K562 (cell line): ENCODE results near the gene SDR42E2. TPM values are rescaled to one million over a fixed set of nuclear protein-coding genes. Genes with fewer than 3 reads are reported as not detected.

Experiments
- CREB3L1 ChIP-seq: fragments of 450-650 bp; IDR thresholded peaks from 2 replicates; pipeline ENCODE4 v1.6.1; 2014; ENCODE audit warnings: low read depth, mild to moderate bottlenecking, moderate library complexity, borderline replicate concordance
- HBP1 ChIP-seq: fragments of 450-650 bp; formaldehyde crosslinking; IDR thresholded peaks from 2 replicates; pipeline ENCODE4 v1.4.0; 2022; ENCODE audit warnings: missing genetic modification characterization
- HCFC1 ChIP-seq: IDR thresholded peaks from 2 replicates; pipeline ENCODE4 v1.6.1; 2012; ENCODE audit warnings: low read depth, low read length, improper control_type of control experiment
- ILK ChIP-seq: fragments of 450-650 bp; IDR thresholded peaks from 2 replicates; pipeline ENCODE4 v1.6.1; 2016; ENCODE audit warnings: missing genetic modification characterization, low read depth, mild to moderate bottlenecking, missing compliant biosample characterization, moderate library complexity, borderline replicate concordance
- MAFK ChIP-seq: IDR thresholded peaks from 2 replicates; pipeline ENCODE4 v1.6.1; 2011; ENCODE audit warnings: low read length, improper control_type of control experiment
- MNT ChIP-seq, 2 experiments: fragments of 450-650 bp; conservative IDR thresholded peaks; 2 replicates each; pipeline ENCODE4 v1.6.1; 2017; ENCODE audit warnings: mild to moderate bottlenecking in 2 of 2, moderate library complexity in 2 of 2
- MYC ChIP-seq, 2 experiments: fragments of 250-450 bp in 1 of 2; sonication (Bioruptor Pico) in 1 of 2; IDR thresholded peaks; 2 replicates each; pipeline versions ENCODE4 v1.5.1 to v1.6.1; 2012 to 2021; ENCODE audit warnings: low read depth in 2 of 2, borderline replicate concordance in 1 of 2, improper control_type of control experiment in 1 of 2, low read length in 1 of 2, mild to moderate bottlenecking in 1 of 2, moderate library complexity in 1 of 2
- REST ChIP-seq, 2 experiments: fragments of 450-650 bp; formaldehyde crosslinking in 1 of 2; IDR thresholded peaks; 2 replicates each; pipeline versions ENCODE4 v1.4.0 to v1.6.1; 2014 to 2020; ENCODE audit warnings: mild to moderate bottlenecking in 2 of 2, borderline replicate concordance in 1 of 2, low read depth in 1 of 2
- WHSC1 ChIP-seq: IDR thresholded peaks from one replicate; pipeline ENCODE4 v1.6.1; 2012; ENCODE audit warnings: low read length, control low read depth, inconsistent platforms
- ZNF274 ChIP-seq: IDR thresholded peaks from 2 replicates; pipeline ENCODE4 v1.6.1; 2011; ENCODE audit warnings: low read depth, mild to moderate bottlenecking, low read length, moderate library complexity, borderline replicate concordance
- ZNF282 ChIP-seq: sonication (generic); formaldehyde crosslinking; IDR thresholded peaks from 2 replicates; pipeline ENCODE4 v1.8.1; 2023; ENCODE audit warnings: missing genetic modification reagents
- ZNF764 ChIP-seq: fragments of 250-450 bp; sonication (Bioruptor Pico); IDR thresholded peaks from 2 replicates; pipeline ENCODE4 v1.4.0; 2020; ENCODE audit warnings: low read depth, mild to moderate bottlenecking, moderate library complexity
- polyA plus RNA-seq, 8 experiments: library from polyadenylated mRNA; depleted of rRNA in 4 of 8; stranded (reverse) in 5 of 8; unstranded in 3 of 8; fragments of >200 nt; fragmentation: Nextera tagmentation in 2 of 8; fragmentation: Illumina TruSeq in 1 of 8; extraction: Ambion mirVana in 2 of 8; extraction: Trizol in 1 of 8; gene quantifications; 2 replicates each; pipeline versions ENCODE4 v1.2.1 to v1.2.3, GENCODE V29; 2011 to 2014; ENCODE audit warnings: inconsistent platforms in 1 of 8, missing spikeins in 1 of 8
- total RNA-seq, 7 experiments: library from RNA; depleted of rRNA in 6 of 7; stranded (reverse); fragments of >200 nt in 6 of 7; fragmentation: Illumina TruSeq in 2 of 7; extraction: Trizol in 2 of 7; gene quantifications; 2 replicates each; pipeline versions ENCODE4 v1.2.1 to v1.2.3, GENCODE V29; 2011 to 2021; ENCODE audit warnings: low replicate concordance in 1 of 7

SDR42E2 gene
- total and polyA plus RNA-seq, 9 of the 15 experiments (the other 6 are each of a cell fraction or from before 2014, with no cell fraction given) = 0.03 to 0.07 (median 0.04) TPM; not detected in 4

- peak; percentile 87 for TF ChIP-seq REST (IDR thresholded peaks at IDR 0.05; ENCODE audit: borderline replicate concordance)
- no peak for TF ChIP-seq REST (CRISPR knock-in tag; IDR thresholded peaks at IDR 0.05; ENCODE audit: low read depth)
- peak; percentile 86 to 96 for TF ChIP-seq MNT (conservative IDR thresholded peaks at IDR 0.05)
- peak; percentile 17; the same call in 1 of the 2 replicates for TF ChIP-seq HBP1 (CRISPR knock-in tag)
- no peak for TF ChIP-seq ILK (tag)
- peak; percentile 92 for TF ChIP-seq CREB3L1
- TF ChIP-seq MYC (IDR thresholded peaks at IDR 0.05; ENCODE audit: low read depth, low read length) = peak; percentile 99
- no peak for TF ChIP-seq MYC (CRISPR knock-in tag; IDR thresholded peaks at IDR 0.05; ENCODE audit: borderline replicate concordance, low read depth)
- no peak; the same call in 1 of the 2 replicates for TF ChIP-seq MAFK
- TF ChIP-seq WHSC1 = no peak
- peak; percentile 21; the same call in 1 of the 2 replicates for TF ChIP-seq ZNF274
- TF ChIP-seq HCFC1 = peak; percentile 75
- TF ChIP-seq ZNF282 = no peak; the same call in 1 of the 2 replicates
- TF ChIP-seq ZNF764 (CRISPR knock-in tag) = no peak
Observed at GRCh38 chr16:22206013-22206841, 43.9 kb downstream of the SDR42E2 start, which contains the start of gene EEF2K (continued).
